ENCODE results near the gene EDRF1. TPM values are rescaled to one million over a fixed set of nuclear protein-coding genes. Genes with fewer than 3 reads are reported as not detected.

EDRF1 gene
- total and polyA plus RNA-seq, 10 of the 15 experiments (the other 5 are each of a cell fraction or from before 2014, with no cell fraction given) = 16.8 to 99.7 (median 42.9) TPM

DNA sequence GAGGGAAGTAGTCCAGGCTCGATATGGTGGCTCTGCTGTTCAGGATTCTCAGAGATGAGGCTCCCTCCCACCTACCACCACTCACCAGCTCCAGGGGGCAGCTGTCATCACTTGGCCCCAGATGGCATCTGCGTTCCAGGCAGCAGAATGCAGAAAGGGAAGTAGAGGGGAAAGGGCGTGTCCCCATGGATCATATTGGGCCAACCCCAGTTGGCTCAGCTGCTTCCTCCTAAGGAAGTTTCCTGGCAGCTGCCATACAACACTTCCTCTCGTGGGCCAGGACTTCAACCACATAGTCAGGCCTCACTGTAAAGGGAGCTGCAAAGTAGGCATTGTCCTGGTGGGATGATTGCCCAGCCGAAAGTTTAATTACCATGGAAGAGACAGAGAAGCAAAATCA lies 34.9 kb upstream of the EDRF1 start:
- Histone ChIP-seq H3K9me3 (replicated peaks; ENCODE audit: control insufficient read depth, insufficient read depth, low read length) (no peaks in the 10 kb centered on the region), H3K27ac (ENCODE audit: control insufficient read depth, insufficient read depth) (no peak overlapping the region), H3K9ac (ENCODE audit: control insufficient read depth, insufficient read depth, low read length) (no peak overlapping the region), H3K27me3 (replicated peaks in 1 of 2; ENCODE audit: control insufficient read depth in 2 of 2, insufficient read depth in 2 of 2, low read length in 1 of 2) (peaks cover 0 to 2% of the 10 kb centered on the region in 2 experiments; a peak in 2 of 4 replicates), H3K4me2 (ENCODE audit: control insufficient read depth, insufficient read depth) (no peak overlapping the region), H3K4me3 (no peak overlapping the region), H3K4me1 (ENCODE audit: control insufficient read depth, insufficient read depth, low read length) (no peaks in the 10 kb centered on the region), H2AFZ (ENCODE audit: control insufficient read depth, low read depth, low read length) (no peak overlapping the region), H4K20me1 (ENCODE audit: control insufficient read depth, insufficient read depth) (no peaks in the 10 kb centered on the region), H3K79me2 (ENCODE audit: control insufficient read depth, insufficient read depth, low read length) (no peaks in the 10 kb centered on the region), H3K36me3 (ENCODE audit: control insufficient read depth in 2 of 2, insufficient read depth in 2 of 2, low read length in 1 of 2) (no peaks in the 10 kb centered on the region)
- 11% methylated on average over 5 of the region's 5 CpGs for WGBS (ENCODE audit: insufficient coverage, insufficient replicate concordance, low lambda C conversion rate, missing lambda C conversion rate)
- intact Hi-C loops (cut with micrococcal nuclease; ENCODE audit: unreplicated experiment) (no loop called here), in situ Hi-C loops (cut with MboI) (no loop called here)
- RAD21 ChIA-PET (ENCODE audit: unreplicated experiment) = no interaction called here
- DNase-seq (ENCODE audit: low read depth, low spot score) = no peak
- FAIRE-seq = no peak
- POLR2A ChIA-PET = no interaction called here
- TF ChIP-seq, protein P1, sequence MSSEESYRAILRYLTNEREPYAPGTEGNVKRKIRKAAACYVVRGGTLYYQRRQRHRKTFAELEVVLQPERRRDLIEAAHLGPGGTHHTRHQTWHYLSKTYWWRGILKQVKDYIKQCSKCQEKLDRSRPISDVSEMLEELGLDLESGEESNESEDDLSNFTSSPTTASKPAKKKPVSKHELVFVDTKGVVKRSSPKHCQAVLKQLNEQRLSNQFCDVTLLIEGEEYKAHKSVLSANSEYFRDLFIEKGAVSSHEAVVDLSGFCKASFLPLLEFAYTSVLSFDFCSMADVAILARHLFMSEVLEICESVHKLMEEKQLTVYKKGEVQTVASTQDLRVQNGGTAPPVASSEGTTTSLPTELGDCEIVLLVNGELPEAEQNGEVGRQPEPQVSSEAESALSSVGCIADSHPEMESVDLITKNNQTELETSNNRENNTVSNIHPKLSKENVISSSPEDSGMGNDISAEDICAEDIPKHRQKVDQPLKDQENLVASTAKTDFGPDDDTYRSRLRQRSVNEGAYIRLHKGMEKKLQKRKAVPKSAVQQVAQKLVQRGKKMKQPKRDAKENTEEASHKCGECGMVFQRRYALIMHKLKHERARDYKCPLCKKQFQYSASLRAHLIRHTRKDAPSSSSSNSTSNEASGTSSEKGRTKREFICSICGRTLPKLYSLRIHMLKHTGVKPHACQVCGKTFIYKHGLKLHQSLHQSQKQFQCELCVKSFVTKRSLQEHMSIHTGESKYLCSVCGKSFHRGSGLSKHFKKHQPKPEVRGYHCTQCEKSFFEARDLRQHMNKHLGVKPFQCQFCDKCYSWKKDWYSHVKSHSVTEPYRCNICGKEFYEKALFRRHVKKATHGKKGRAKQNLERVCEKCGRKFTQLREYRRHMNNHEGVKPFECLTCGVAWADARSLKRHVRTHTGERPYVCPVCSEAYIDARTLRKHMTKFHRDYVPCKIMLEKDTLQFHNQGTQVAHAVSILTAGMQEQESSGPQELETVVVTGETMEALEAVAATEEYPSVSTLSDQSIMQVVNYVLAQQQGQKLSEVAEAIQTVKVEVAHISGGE (CRISPR knock-in tag; IDR thresholded peaks at IDR 0.05) = no peak
- no peak for TF ChIP-seq TCF7 (IDR thresholded peaks at IDR 0.05; ENCODE audit: borderline replicate concordance)
- TF ChIP-seq BHLHE40 (IDR thresholded peaks at IDR 0.05; ENCODE audit: borderline replicate concordance in 1 of 2, low read depth in 2 of 2, low read length in 1 of 2) = no peak
- no peak for TF ChIP-seq NFIC (IDR thresholded peaks at IDR 0.05; ENCODE audit: low read depth, low read length)
- no peak for TF ChIP-seq IKZF2 (IDR thresholded peaks at IDR 0.05)
- TF ChIP-seq RCOR1 (conservative IDR thresholded peaks at IDR 0.05; ENCODE audit: low read depth, low read length) = no peak
- TF ChIP-seq RELB (IDR thresholded peaks at IDR 0.05; ENCODE audit: low read depth) = no peak
- TF ChIP-seq ZBED1 (IDR thresholded peaks at IDR 0.05; ENCODE audit: borderline replicate concordance) = no peak
- TF ChIP-seq MEF2A (IDR thresholded peaks at IDR 0.05; ENCODE audit: insufficient read depth, low read depth, low read length) = no peak
- TF ChIP-seq CBX5 (IDR thresholded peaks at IDR 0.05; ENCODE audit: low read depth) = no peak
- TF ChIP-seq EED (IDR thresholded peaks at IDR 0.05; ENCODE audit: low read depth) = no peak
- no peak for TF ChIP-seq MTA2 (IDR thresholded peaks at IDR 0.05; ENCODE audit: low read depth)
- TF ChIP-seq, protein P2, sequence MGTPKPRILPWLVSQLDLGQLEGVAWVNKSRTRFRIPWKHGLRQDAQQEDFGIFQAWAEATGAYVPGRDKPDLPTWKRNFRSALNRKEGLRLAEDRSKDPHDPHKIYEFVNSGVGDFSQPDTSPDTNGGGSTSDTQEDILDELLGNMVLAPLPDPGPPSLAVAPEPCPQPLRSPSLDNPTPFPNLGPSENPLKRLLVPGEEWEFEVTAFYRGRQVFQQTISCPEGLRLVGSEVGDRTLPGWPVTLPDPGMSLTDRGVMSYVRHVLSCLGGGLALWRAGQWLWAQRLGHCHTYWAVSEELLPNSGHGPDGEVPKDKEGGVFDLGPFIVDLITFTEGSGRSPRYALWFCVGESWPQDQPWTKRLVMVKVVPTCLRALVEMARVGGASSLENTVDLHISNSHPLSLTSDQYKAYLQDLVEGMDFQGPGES (IDR thresholded peaks at IDR 0.05) = no peak
- no peak for TF ChIP-seq YY1 (IDR thresholded peaks at IDR 0.05; ENCODE audit: low read depth, low read length)
- no TSS peak for BruUV-seq (replicated peaks)
- SMC1A ChIA-PET (ENCODE audit: uncharacterized antibody, unreplicated experiment) = no interaction called here
- CTCF ChIA-PET = no interaction called here
- ATAC-seq = no peak

Data from GM12878 (cell line).